Measurements from ENCODE around the gene HIVEP3. TPM values are rescaled to one million over a fixed set of nuclear protein-coding genes. Genes with fewer than 3 reads are reported as not detected.

Gene HIVEP3
- polyA plus RNA-seq, 1 donor (not counting 4 experiments of a cell fraction or from before 2014, with no cell fraction given) = 1.1 TPM

DNA sequence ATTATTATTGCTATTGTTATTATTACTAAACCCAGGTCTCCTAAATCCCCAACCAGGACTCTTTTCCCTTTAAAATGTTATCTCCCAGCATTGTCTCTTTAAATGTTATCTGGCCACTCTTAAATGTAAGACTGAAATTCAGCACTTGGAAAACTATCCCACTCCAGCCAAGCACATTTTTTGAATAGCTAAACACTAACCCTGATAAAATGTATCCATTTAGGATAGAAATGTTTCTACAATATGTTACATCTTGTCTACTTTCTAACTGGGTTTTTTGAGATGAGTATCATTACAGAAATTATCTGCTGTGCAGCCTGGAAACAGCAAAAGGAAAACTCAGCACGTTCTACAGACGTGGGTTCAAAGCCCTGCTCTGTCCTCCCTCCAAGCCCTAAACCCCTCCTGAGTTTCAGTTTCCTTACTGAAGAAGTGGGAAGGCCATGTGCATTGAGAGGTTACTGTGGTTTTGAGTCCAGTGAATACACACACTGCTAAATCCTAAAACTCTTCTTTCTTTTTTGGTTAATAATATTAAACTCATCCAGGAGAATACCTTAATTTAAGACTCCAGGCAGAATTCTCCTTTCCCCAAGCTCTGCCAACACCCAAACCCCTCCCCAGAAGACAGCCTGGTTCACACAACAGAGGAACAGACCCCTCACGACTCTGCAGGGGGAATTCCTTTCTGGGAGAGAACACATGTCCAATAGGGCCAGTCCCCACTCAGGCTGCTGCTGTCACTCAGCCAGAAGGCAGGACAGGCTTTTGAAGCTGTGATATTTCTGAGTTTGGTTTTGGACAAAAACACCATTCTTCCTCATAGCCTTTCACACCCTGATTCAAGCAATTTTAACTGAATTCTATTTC lies 41.9 kb downstream of the HIVEP3 start:
- Histone ChIP-seq H3K4me1 (ENCODE audit: control insufficient read depth, extremely low read depth, insufficient read depth, low read length) (no peaks in the 10 kb centered on the region), H3K9me3 (ENCODE audit: control insufficient read depth, low read depth, low read length) (no peaks in the 10 kb centered on the region), H3K9ac (ENCODE audit: control insufficient read depth, extremely low read depth, insufficient read depth, low read length) (no peak overlapping the region), H3K27me3 (ENCODE audit: control insufficient read depth, extremely low read depth, insufficient read depth, low read length) (no peaks in the 10 kb centered on the region), H2AFZ (ENCODE audit: control insufficient read depth, low read length) (no peak overlapping the region), H3K36me3 (ENCODE audit: control insufficient read depth in 2 of 2, extremely low read depth in 1 of 2, insufficient read depth in 2 of 2, low read length in 2 of 2) (no peaks in the 10 kb centered on the region), H3K4me3 (ENCODE audit: control insufficient read depth in 2 of 3, extremely low read depth in 1 of 3, insufficient read depth in 2 of 3, low read depth in 1 of 3, low read length in 3 of 3) (no peak overlapping the region), H4K20me1 (ENCODE audit: control insufficient read depth, extremely low read depth, insufficient read depth, low read length) (no peaks in the 10 kb centered on the region), H3K9me1 (ENCODE audit: control insufficient read depth, extremely low read depth, insufficient read depth, low read length) (no peaks in the 10 kb centered on the region), H3K27ac (ENCODE audit: control insufficient read depth, insufficient read depth, low read length) (no peak overlapping the region), H3K4me2 (ENCODE audit: control insufficient read depth, extremely low read depth, insufficient read depth, low read depth, low read length) (no peak overlapping the region), H3K79me2 (ENCODE audit: control insufficient read depth, insufficient read depth, low read length) (no peaks in the 10 kb centered on the region)
- dilution Hi-C loops (cut with MboI; ENCODE audit: extremely low pct_ligation_motif_present, low sequenced_read_pairs) = no loop called here
- TF ChIP-seq, protein P1, sequence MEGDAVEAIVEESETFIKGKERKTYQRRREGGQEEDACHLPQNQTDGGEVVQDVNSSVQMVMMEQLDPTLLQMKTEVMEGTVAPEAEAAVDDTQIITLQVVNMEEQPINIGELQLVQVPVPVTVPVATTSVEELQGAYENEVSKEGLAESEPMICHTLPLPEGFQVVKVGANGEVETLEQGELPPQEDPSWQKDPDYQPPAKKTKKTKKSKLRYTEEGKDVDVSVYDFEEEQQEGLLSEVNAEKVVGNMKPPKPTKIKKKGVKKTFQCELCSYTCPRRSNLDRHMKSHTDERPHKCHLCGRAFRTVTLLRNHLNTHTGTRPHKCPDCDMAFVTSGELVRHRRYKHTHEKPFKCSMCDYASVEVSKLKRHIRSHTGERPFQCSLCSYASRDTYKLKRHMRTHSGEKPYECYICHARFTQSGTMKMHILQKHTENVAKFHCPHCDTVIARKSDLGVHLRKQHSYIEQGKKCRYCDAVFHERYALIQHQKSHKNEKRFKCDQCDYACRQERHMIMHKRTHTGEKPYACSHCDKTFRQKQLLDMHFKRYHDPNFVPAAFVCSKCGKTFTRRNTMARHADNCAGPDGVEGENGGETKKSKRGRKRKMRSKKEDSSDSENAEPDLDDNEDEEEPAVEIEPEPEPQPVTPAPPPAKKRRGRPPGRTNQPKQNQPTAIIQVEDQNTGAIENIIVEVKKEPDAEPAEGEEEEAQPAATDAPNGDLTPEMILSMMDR (optimal IDR thresholded peaks at IDR 0.05 in 1 of 3, IDR thresholded peaks at IDR 0.05 in 1 of 3, conservative IDR thresholded peaks at IDR 0.05 in 1 of 3; ENCODE audit: extremely low read depth in 1 of 3, insufficient read depth in 2 of 3, low read length in 3 of 3) = no peak
- TF ChIP-seq EZH2 (IDR thresholded peaks at IDR 0.05; ENCODE audit: low read length) = no peak
- FAIRE-seq (no peak), DNase-seq (ENCODE audit: low read depth, low spot score) (no peak)

DNA sequence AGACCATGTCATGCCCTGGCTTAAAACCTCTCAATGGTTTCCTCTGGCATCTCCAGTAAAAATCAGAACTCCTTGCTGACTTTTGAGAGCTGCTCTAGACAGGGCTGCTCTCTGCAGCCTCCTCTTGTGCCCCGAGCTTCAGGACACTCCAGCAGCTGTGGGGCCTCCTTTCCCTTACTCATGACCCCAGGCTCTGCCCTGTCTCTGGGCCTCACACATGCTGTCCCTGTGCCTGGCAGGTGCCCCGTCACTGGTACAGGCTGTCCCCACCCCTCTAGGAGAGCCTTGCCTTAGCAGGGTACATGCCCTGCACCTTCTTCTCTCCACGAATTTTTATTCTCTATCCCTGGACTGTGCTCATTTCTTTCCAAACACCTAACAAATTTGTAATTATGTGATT lies 43.2 kb downstream of the HIVEP3 start:
- H3K4me1 ChIP-seq (ENCODE audit: control insufficient read depth, extremely low read depth, insufficient read depth, low read length) = peaks cover 6% of the 10 kb centered on the region
- H3K9ac ChIP-seq (ENCODE audit: control insufficient read depth, extremely low read depth, insufficient read depth, low read length) = no peak overlapping the region
- no peaks in the 10 kb centered on the region for H3K27me3 ChIP-seq (ENCODE audit: control insufficient read depth, extremely low read depth, insufficient read depth, low read length)
- H3K27ac ChIP-seq (ENCODE audit: control insufficient read depth, insufficient read depth, low read length) = no peak overlapping the region
- TF ChIP-seq EZH2 (IDR thresholded peaks at IDR 0.05; ENCODE audit: low read length) = no peak
- TF ChIP-seq, protein P1 (optimal IDR thresholded peaks at IDR 0.05 in 1 of 3, IDR thresholded peaks at IDR 0.05 in 1 of 3, conservative IDR thresholded peaks at IDR 0.05 in 1 of 3; ENCODE audit: extremely low read depth in 1 of 3, insufficient read depth in 2 of 3, low read length in 3 of 3) = no peak
- H3K9me3 ChIP-seq (ENCODE audit: control insufficient read depth, low read depth, low read length) = no peaks in the 10 kb centered on the region
- no peak for FAIRE-seq
- no peaks in the 10 kb centered on the region for H3K79me2 ChIP-seq (ENCODE audit: control insufficient read depth, insufficient read depth, low read length)
- H3K4me2 ChIP-seq (ENCODE audit: control insufficient read depth, extremely low read depth, insufficient read depth, low read depth, low read length) = no peak overlapping the region
- H3K9me1 ChIP-seq (ENCODE audit: control insufficient read depth, extremely low read depth, insufficient read depth, low read length) = no peaks in the 10 kb centered on the region
- dilution Hi-C loops (cut with MboI; ENCODE audit: extremely low pct_ligation_motif_present, low sequenced_read_pairs) = no loop called here
- H2AFZ ChIP-seq (ENCODE audit: control insufficient read depth, low read length) = no peak overlapping the region
- DNase-seq (ENCODE audit: low read depth, low spot score) = no peak
- H3K4me3 ChIP-seq (ENCODE audit: control insufficient read depth in 2 of 3, extremely low read depth in 1 of 3, insufficient read depth in 2 of 3, low read depth in 1 of 3, low read length in 3 of 3) = no peak overlapping the region
- H4K20me1 ChIP-seq (ENCODE audit: control insufficient read depth, extremely low read depth, insufficient read depth, low read length) = no peaks in the 10 kb centered on the region
- H3K36me3 ChIP-seq (ENCODE audit: control insufficient read depth in 2 of 2, extremely low read depth in 1 of 2, insufficient read depth in 2 of 2, low read length in 2 of 2) = no peaks in the 10 kb centered on the region

Data from keratinocyte (primary cell).